ENCODE data around the gene PFKP.
"Not testable (repeated sequence)": the region's sequence is repeated elsewhere in the genome, so short reads cannot be mapped to it uniquely, and the experiment has no call there.

PFKP gene

DNA sequence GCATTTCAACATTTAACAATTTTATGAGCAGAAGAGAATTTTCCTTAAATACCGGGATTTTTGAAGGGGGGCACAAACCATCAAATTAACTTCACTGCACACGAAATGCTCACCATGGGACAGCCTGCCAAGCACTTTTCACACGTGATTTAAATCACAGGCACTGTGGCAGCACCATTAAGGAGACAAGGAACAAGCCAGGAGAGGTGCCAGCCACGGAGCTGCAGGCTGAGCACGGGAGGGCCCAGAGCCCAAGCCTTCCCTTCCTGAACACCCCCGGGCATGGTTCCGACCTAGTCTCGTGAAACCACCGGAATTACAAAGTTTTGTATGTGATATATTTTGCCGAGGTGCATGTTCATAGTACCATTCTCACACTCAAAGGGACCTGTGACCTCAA, 91.8 kb downstream of the PFKP start:
- DNase-seq (ENCODE audit: low spot score): peak; percentile 8

DNA sequence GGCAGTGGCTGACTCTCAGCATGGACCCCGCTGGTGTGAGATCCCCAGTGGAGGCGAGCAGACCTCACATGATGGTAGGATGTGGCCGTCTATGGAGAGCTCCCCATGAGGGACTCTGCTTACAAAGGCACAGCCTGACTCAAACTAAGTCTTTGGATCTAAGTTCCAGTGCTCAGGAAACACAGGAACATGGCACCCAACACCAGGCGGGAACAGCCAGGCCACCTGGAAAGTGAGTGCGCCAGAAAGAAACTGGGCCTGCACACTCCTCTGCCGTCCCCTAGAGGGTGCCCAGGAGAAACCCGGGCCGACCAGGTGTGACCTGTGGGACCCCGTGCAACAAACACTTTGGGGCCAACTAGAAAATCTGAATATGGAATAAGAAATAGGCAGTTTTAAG, 95.2 kb downstream of the PFKP start:
- no peak for DNase-seq (ENCODE audit: low spot score)

DNA sequence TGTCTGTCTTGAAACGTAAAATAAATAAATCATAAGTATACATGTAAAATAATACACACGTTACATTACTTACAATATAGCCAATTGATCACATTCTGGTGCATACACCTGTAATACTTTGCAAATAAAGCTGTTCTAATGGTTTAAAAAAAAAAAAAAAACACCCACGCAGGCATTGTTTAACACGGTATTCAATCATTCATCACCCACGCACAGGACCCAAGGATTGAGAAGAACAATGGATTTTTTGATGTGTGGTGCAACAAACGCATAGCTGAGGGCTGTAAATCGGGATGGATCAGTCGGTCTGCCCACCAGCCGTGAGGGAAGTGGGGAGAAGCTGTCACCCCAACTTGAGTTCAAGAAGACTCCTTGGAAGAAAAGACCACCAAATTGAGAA, 96.5 kb downstream of the PFKP start:
- no peak for DNase-seq (ENCODE audit: low spot score)

DNA sequence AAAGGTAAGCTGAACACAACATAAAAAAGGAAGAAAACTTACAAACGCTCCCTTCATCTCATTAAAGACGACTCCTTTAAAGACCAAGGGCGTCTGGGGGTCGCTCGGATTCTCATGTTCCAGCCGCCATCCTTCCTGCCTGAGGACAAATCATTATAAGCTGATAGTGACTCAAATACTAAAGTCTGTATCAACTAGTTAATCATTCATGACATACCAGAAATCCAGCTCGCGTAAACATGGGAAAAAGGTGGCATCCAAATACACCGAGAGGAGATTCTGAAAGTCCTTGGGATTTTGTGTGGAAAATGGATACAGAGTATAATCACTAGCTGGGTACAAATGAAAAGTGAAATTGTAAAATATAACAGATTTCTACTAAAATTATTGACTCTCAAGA, 97.8 kb downstream of the PFKP start:
- no peak for DNase-seq (ENCODE audit: low spot score)

DNA sequence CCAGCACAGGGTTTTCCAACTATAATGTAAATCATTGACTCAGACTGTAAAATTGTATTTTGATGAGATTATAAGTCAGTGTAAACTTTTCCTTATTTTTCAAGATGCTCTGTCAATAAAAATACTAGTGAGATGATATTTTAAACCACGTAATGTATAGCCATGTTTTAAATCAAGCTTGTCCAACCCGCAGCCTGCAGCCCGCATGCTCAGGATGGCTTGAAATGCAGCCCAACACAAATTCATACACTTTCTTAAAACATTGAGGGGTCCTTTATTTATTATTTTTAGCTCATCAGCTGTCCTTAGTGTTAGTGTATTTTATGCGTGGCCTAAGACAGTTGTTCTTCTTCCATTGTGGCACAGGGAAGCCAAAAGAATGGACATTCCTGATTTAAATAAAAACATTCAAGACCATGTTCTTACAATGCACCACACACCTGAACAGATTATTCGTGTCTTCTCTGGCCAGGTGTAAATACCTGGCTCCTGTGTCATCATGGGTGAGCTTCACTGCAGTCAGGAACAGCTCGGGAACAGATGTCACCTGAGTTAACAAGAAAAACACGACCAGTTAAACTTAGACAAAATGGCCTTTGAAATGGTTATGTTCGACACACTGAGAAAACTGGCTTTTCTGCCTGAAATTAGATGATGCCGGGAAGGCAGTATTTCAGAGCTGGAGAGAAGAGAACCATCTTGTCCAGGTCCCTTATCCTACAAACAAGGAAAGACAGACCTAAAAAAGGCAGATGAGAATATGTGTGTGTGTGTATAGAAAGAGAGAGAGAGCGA, 99.3 kb downstream of the PFKP start:
- DNase-seq (ENCODE audit: low spot score): no peak

DNA sequence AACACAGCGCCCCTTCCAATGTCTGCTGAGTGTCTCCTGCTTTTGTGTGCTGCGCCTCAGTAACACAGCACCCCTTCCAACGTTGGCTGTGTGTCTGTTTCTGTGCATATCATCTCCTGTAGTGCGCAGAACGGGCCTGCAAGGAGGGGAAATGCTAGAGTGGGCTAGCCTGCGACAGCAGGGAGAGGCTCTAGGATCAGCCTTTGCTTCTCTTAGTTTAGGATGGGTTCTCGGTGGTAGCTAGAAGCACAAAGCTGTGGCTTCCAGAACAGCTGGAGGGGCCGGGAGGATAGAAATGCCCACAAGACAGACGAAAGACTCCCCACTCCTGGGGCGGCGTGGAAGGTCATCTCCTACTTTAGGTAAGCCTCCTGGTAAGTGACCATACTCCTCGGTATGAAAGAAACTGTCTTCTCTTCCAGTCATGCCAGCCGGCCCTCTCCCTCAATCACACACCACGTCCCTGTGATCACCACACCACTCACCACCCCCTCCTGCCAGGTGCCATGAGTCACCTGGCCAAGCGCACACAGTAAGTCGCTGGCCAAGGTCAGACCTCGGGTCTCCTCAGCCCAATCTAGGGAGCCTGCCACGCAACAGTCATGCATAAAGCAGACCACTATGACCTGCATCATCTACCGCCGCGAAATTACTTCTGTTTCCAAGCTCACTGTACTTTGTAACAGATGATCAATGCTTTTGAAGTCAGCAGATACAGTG, 100.4 kb downstream of the PFKP start:
- DNase-seq (ENCODE audit: low spot score): no peak

- peak; percentile 67 for DNase-seq (ENCODE audit: low spot score)
Measured at GRCh38 chr10:3169271-3169670, 101.9 kb downstream of the PFKP start.

DNA sequence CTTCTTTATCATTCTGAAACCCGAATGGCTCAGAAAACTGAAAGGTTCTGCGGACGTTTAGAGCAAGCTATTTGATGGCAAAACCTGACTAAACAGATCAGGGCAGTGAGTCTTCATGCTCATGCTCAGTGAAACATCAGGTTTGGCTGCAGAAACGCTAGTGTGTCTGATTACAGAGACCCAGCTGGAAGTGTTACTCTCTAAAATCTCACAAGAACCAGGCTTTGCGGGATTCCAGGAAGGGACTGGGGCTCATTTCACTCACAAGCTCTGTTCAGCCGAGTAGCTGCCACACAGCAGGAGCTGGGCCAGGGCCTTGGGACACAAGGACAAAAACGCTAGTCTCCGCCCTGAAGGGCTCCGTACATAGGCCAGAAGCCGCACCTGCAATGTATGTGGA, 102.3 kb downstream of the PFKP start:
- DNase-seq (ENCODE audit: low spot score): no peak

GRCh38 chr10:3171488-3171887, 104.1 kb downstream of the PFKP start:
- DNase-seq (ENCODE audit: low spot score): not testable (repeated sequence)

DNA sequence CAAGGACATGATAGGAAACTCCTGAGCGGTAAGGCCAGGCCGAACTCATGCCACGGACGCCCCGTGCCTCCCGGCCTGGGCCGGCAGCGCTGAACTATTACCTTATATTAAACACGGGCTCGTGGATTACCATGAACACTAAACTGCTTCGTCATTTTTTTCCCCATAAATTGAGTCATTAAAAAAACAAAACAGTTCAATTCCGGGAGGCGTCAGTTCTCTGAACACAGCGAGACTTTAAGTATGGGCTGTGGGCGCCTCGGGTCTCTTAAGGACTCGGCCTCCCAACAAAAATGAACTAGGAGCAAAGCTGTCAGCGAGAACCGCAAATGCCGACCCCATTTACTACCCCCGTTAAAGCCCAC, 104.7 kb downstream of the PFKP start:
- peak; percentile 18 for DNase-seq (ENCODE audit: low spot score)

- peak; percentile 99 for DNase-seq (ENCODE audit: low spot score)
Measured at GRCh38 chr10:3172446-3173170, 105.3 kb downstream of the PFKP start, which contains the start of gene PITRM1. Gene PITRM1 (minus strand): TSS chr10:3172782. CDS start chr10:3172772, 10 bp downstream.

DNA sequence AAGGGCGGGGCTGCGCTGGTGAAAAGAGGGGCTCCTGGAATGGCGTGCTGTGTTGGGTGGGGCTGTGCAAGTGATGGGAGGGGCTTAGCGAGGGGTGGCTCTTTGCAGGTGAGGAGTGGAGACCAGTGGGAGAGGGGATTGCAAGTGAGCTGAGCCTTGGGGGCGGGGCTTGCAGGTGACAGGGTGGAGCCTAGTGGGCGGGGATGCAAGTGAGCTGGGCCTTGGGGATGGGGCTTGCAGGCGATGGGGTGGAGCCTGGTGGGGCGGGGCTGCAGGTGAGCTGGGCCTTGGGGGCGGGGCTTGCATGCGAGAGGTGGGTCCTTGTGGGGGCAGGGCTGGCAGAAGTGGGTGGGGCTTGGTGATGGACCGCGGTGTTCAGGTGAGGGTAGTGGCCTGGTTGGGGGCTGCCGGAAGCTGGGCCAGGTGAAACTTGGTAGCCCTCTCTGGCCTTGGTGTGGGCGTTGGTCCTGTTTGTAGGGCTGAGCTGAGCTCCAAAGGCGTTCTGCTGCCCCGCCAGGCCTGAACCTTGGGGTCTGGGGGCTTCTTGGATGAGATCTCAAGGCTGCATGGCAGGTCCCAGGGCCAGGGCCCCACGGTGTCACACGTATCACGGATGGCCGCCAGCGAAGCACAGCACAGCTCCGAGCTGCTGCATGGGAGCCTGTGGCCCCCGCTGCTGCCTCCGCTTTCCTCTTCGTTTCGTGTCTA, 106.0 kb downstream of the PFKP start:
- DNase-seq (ENCODE audit: low spot score): no peak

GRCh38 chr10:3178042-3178441, 110.7 kb downstream of the PFKP start:
- no peak for DNase-seq (ENCODE audit: low spot score)

DNA sequence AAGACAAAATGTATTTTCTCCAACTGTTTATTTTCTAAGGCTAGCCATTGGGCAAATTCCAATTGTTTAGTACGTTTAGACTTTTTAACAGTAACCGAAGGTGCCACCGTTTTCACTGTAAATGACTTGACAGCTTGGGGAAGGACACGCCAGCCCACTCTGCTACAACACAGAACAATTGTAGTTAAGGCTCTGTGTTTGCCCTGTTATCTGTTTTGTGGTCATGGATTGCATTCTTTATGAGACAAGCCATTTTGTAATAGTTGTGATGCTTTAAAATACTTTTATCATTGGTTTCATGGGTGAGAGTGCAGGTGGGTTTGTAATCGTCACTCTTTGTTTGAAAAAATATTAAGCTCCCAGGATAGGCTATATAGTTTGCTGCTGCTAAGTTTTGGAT, 111.8 kb downstream of the PFKP start:
- DNase-seq (ENCODE audit: low spot score): no peak

- no peak for DNase-seq (ENCODE audit: low spot score)
Measured at GRCh38 chr10:3180355-3181025, 113.1 kb downstream of the PFKP start.

GRCh38 chr10:3185386-3185785, 118.0 kb downstream of the PFKP start:
- no peak for DNase-seq (ENCODE audit: low spot score)

DNA sequence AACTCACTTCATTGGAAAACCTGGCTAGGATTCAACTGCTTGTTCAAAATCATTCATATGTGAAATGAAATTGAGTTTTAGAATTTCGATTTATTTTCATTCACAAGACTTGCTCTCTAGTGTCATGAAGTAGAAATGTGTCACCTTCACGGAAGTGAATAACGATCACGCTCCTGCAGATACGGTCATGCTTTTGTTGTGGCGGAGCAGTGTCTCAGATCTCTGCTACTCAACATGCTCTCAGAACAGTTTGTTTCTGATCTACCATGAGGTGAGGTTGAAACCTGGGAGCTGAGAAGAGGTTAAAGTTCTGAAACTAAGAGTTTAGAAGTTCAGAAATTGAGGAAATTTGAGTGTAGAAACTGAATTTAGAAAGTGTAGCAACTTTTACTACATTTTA, 119.0 kb downstream of the PFKP start:
- DNase-seq (ENCODE audit: low spot score): no peak
